GM23338 (cell line): ENCODE measurements around the gene DPYSL5. TPM values are rescaled to one million over a fixed set of nuclear protein-coding genes. Genes with fewer than 3 reads are reported as not detected.
A peak's percentile ranks its signal among the peaks of the same experiment; 100 is the strongest.

Experiments
- ATAC-seq: fragments of 200-7000 bp; cut with Tn5 transposase; 3 replicates; pipeline ENCODE4 v1.9.1; 2020
- DNase-seq: peaks from one replicate; pipeline ENCODE4 v3.0.0-alpha.2; 2015; ENCODE audit warnings: low spot score
- H2AFZ ChIP-seq: fragments of 200-600 bp; sonication (generic); 2 replicates; pipeline ENCODE4 v1.8.0; 2016; ENCODE audit warnings: antibody characterized with exemption, mild to moderate bottlenecking, moderate library complexity
- H3F3A ChIP-seq: fragments of 200-600 bp; sonication (generic); replicated peaks from 2 replicates; pipeline ENCODE4 v1.8.0; 2017; ENCODE audit warnings: antibody characterized with exemption, mixed run types, low read depth
- H3K27ac ChIP-seq: fragments of 200-600 bp; sonication (generic); 2 replicates; pipeline ENCODE4 v1.6.1; 2016; ENCODE audit warnings: low read depth
- H3K27me3 ChIP-seq: fragments of 200-600 bp; sonication (generic); 2 replicates; pipeline ENCODE4 v1.8.0; 2016; ENCODE audit warnings: mild to moderate bottlenecking, mixed run types, moderate library complexity; ENCODE audit not compliant: insufficient read depth
- H3K36me3 ChIP-seq: fragments of 200-600 bp; sonication (generic); 2 replicates; pipeline ENCODE4 v1.8.0; 2016; ENCODE audit warnings: mild to moderate bottlenecking; ENCODE audit not compliant: insufficient read depth
- H3K4me1 ChIP-seq: fragments of 200-600 bp; sonication (generic); 2 replicates; pipeline ENCODE4 v1.8.0; 2016; ENCODE audit warnings: mild to moderate bottlenecking, moderate library complexity; ENCODE audit not compliant: insufficient read depth
- H3K4me2 ChIP-seq: fragments of 200-600 bp; sonication (generic); 2 replicates; pipeline ENCODE4 v1.7.1; 2017; ENCODE audit warnings: mixed run types
- H3K4me3 ChIP-seq: fragments of 200-600 bp; sonication (generic); 2 replicates; pipeline ENCODE4 v1.6.1; 2016; ENCODE audit warnings: mixed run types
- H3K79me2 ChIP-seq: fragments of 200-600 bp; sonication (generic); replicated peaks from 2 replicates; pipeline ENCODE4 v1.8.0; 2017; ENCODE audit warnings: mild to moderate bottlenecking; ENCODE audit not compliant: insufficient read depth
- H3K9me2 ChIP-seq: fragments of 200-600 bp; sonication (generic); 2 replicates; pipeline ENCODE4 v1.8.0; 2017; ENCODE audit not compliant: insufficient read depth
- H4K20me1 ChIP-seq: fragments of 200-600 bp; sonication (generic); replicated peaks from 2 replicates; pipeline ENCODE4 v1.8.0; 2017; ENCODE audit warnings: mild to moderate bottlenecking; ENCODE audit not compliant: insufficient read depth
- H3K27ac Mint-ChIP-seq: 2 replicates; pipeline ENCODE4 v1.8.0; 2020; ENCODE audit warnings: inconsistent platforms, mild to moderate bottlenecking, moderate library complexity, mixed read lengths
- H3K27me3 Mint-ChIP-seq: 3 replicates; pipeline ENCODE4 v1.8.0; 2022; ENCODE audit warnings: low read depth, mild to moderate bottlenecking, moderate library complexity, mixed read lengths, inconsistent platforms; ENCODE audit not compliant: insufficient read depth, poor library complexity
- H3K36me3 Mint-ChIP-seq: 3 replicates; pipeline ENCODE4 v1.8.0; 2021; ENCODE audit warnings: low read depth, mild to moderate bottlenecking, inconsistent platforms, moderate library complexity, mixed read lengths
- H3K4me1 Mint-ChIP-seq: 3 replicates; pipeline ENCODE4 v1.8.0; 2020; ENCODE audit warnings: mild to moderate bottlenecking, inconsistent platforms, mixed read lengths
- H3K4me3 Mint-ChIP-seq: 3 replicates; pipeline ENCODE4 v1.8.0; 2021; ENCODE audit warnings: moderate library complexity, mild to moderate bottlenecking, inconsistent platforms, mixed read lengths
- H3K9me3 Mint-ChIP-seq: 3 replicates; pipeline ENCODE4 v1.8.0; 2020; ENCODE audit warnings: moderate library complexity, mild to moderate bottlenecking, inconsistent platforms, mixed read lengths
- CREB1 ChIP-seq: fragments of 250-450 bp; sonication (Bioruptor Pico); IDR thresholded peaks from 2 replicates; pipeline ENCODE4 v1.5.0; 2020; ENCODE audit warnings: low read depth, mild to moderate bottlenecking, moderate library complexity
- CTCF ChIP-seq, 2 experiments: fragments of 200-600 bp in 1 of 2; sonication (generic) in 1 of 2; conservative IDR thresholded peaks; 2 replicates each; pipeline versions ENCODE4 v1.5.1 to v1.6.1; 2016 to 2017; ENCODE audit warnings: antibody characterized with exemption in 2 of 2, low read depth in 2 of 2, mild to moderate bottlenecking in 2 of 2, moderate library complexity in 1 of 2
- ETS1 ChIP-seq: IDR thresholded peaks from 2 replicates; pipeline ENCODE4 v1.6.1; 2016; ENCODE audit warnings: antibody characterized with exemption
- JUNB ChIP-seq: IDR thresholded peaks from one replicate; pipeline ENCODE4 v1.6.1; 2016; ENCODE audit warnings: antibody characterized with exemption; ENCODE audit not compliant: unreplicated experiment
- NANOG ChIP-seq: IDR thresholded peaks from 2 replicates; pipeline ENCODE4 v1.6.1; 2016; ENCODE audit warnings: antibody characterized with exemption, borderline replicate concordance
- POLR2AphosphoS5 ChIP-seq: IDR thresholded peaks from 2 replicates; pipeline ENCODE4 v1.6.1; 2016; ENCODE audit warnings: antibody characterized with exemption, low read depth
- REST ChIP-seq: IDR thresholded peaks from one replicate; pipeline ENCODE4 v1.6.1; 2018; ENCODE audit warnings: antibody characterized with exemption; ENCODE audit not compliant: unreplicated experiment
- STAT1 ChIP-seq: IDR thresholded peaks from one replicate; pipeline ENCODE4 v1.6.1; 2016; ENCODE audit warnings: antibody characterized with exemption; ENCODE audit not compliant: unreplicated experiment
- ZNF331 ChIP-seq: fragments of 250-450 bp; sonication (Bioruptor Pico); IDR thresholded peaks from 2 replicates; pipeline ENCODE4 v1.5.0; 2020; ENCODE audit warnings: low read depth, mild to moderate bottlenecking, moderate library complexity
- polyA plus RNA-seq: library from polyadenylated mRNA; unstranded; fragments of >200 nt; fragmentation: Nextera tagmentation; extraction: Ambion mirVana; gene quantifications from 2 replicates; pipeline ENCODE4 v1.2.1, GENCODE V29; 2016
- total RNA-seq: library from RNA; depleted of rRNA; stranded (reverse); fragments of >200 nt; shearing (Covaris generic); gene quantifications from 2 replicates; pipeline ENCODE4 v1.2.3, GENCODE V29; 2014

DPYSL5 gene
- total and polyA plus RNA-seq, 2 experiments from 2014 or later, result 3.1 to 8.1 TPM

- no peaks in the 10 kb centered on the region for H3F3A ChIP-seq
- Mint-ChIP-seq H3K4me3 (no peak overlapping the region), H3K27me3 (peaks cover 10% of the 10 kb centered on the region), H3K27ac (no peak overlapping the region), H3K4me1 (no peaks in the 10 kb centered on the region), H3K36me3 (no peaks in the 10 kb centered on the region), H3K9me3 (no peaks in the 10 kb centered on the region)
- no peaks in the 10 kb centered on the region for H3K79me2 ChIP-seq
- H3K9me2 ChIP-seq, result no peaks in the 10 kb centered on the region
- TF ChIP-seq CREB1 (CRISPR knock-in tag), result no peak
- H3K4me1 ChIP-seq, result no peaks in the 10 kb centered on the region
- no peak overlapping the region for H3K4me3 ChIP-seq
- H3K36me3 ChIP-seq, result no peaks in the 10 kb centered on the region
- no peak overlapping the region for H3K27ac ChIP-seq
- peak overlapping the region; percentile 74; the same call in 1 of the 2 replicates for H2AFZ ChIP-seq
- no peak; the same call in 2 of the 3 replicates for ATAC-seq
- no peaks in the 10 kb centered on the region for H4K20me1 ChIP-seq
- no peaks in the 10 kb centered on the region for H3K27me3 ChIP-seq
- peak; percentile 27 for DNase-seq
- no peak overlapping the region for H3K4me2 ChIP-seq
These were observed 109.6 kb downstream of the DPYSL5 start for GRCh38 chr2:26957534-26957933.

GRCh38 chr2:26959331-26959730 lies 111.4 kb downstream of the DPYSL5 start:
- TF ChIP-seq ETS1 (no peak), ZNF331 (CRISPR knock-in tag) (no peak), REST (no peak), CTCF (conservative IDR thresholded peaks at IDR 0.05; ENCODE audit: low read depth in 2 of 2) (no peak), NANOG (no peak), POLR2AphosphoS5 (no peak), STAT1 (no peak), JUNB (no peak)
- no peak for ATAC-seq
- peaks cover 10% of the 10 kb centered on the region for H3K27me3 Mint-ChIP-seq

More at GRCh38 chr2:26959331-26959730, 111.4 kb downstream of the DPYSL5 start:
- Histone ChIP-seq H3K4me3 (no peak overlapping the region), H3K36me3 (no peaks in the 10 kb centered on the region), H3K9me2 (no peaks in the 10 kb centered on the region), H3F3A (no peaks in the 10 kb centered on the region), H3K79me2 (no peaks in the 10 kb centered on the region), H3K27ac (no peak overlapping the region), H3K4me1 (no peaks in the 10 kb centered on the region), H3K27me3 (no peaks in the 10 kb centered on the region), H4K20me1 (no peaks in the 10 kb centered on the region), H3K4me2 (no peak overlapping the region), H2AFZ (no peak overlapping the region)
- H3K27ac Mint-ChIP-seq, result no peak overlapping the region
- no peaks in the 10 kb centered on the region for H3K4me1 Mint-ChIP-seq
- H3K36me3 Mint-ChIP-seq, result no peaks in the 10 kb centered on the region
- H3K4me3 Mint-ChIP-seq, result no peak overlapping the region
- no peak for DNase-seq
- no peaks in the 10 kb centered on the region for H3K9me3 Mint-ChIP-seq
